GM21367 (cell line): ENCODE measurements around the gene CSTB.

Experiments
- ATAC-seq: cut with Tn5 transposase; IDR thresholded peaks from one replicate; pipeline ENCODE4 v1.9.1; 2021; ENCODE audit not compliant: unreplicated experiment

CSTB gene

DNA sequence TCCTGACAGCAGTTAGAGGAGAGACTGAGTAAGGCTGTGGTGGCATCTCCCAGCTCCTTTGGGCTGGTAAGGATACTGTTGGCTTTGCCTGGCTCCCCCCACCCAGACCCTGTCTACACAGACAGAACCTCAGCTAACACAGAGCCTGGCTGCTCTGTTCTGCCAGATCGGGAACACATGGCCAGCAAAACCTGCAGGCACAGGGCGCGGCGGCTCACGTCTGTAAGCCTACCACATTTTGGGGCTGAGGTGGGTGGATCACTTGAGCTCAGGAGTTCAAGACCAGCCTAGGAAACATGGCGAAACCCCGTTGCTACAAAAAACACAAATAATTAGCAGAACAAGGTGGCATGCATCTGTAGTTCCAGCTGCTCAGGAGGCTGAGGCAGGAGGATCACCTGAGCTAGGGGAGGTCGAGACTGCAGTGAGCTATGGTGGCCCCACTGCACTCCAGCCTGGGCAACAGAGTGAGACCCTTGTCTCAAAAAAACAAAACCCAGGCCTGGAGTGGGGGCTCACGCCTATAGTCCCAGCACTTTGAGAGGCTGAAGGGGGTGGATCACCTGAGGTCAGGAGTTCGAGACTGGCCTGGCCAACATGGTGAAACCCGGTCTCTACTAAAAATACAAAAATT lies 6.7 kb downstream of the CSTB start:
- ATAC-seq, result no peak

DNA sequence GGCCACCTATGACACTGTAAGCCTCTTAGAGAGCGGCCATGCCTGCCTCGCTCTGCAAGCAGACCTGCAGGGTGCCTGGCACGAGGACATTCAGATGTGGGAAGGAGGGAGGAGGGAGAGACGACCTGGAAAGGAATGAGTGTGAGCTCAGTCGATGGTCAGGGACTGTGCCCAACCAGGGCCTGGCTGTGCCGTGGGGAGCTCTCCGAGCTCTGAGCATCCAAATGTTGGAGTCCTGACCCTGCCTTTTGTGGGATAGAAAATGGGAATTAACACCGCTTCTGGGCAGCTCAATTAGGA lies 7.3 kb downstream of the CSTB start:
- no peak for ATAC-seq

DNA sequence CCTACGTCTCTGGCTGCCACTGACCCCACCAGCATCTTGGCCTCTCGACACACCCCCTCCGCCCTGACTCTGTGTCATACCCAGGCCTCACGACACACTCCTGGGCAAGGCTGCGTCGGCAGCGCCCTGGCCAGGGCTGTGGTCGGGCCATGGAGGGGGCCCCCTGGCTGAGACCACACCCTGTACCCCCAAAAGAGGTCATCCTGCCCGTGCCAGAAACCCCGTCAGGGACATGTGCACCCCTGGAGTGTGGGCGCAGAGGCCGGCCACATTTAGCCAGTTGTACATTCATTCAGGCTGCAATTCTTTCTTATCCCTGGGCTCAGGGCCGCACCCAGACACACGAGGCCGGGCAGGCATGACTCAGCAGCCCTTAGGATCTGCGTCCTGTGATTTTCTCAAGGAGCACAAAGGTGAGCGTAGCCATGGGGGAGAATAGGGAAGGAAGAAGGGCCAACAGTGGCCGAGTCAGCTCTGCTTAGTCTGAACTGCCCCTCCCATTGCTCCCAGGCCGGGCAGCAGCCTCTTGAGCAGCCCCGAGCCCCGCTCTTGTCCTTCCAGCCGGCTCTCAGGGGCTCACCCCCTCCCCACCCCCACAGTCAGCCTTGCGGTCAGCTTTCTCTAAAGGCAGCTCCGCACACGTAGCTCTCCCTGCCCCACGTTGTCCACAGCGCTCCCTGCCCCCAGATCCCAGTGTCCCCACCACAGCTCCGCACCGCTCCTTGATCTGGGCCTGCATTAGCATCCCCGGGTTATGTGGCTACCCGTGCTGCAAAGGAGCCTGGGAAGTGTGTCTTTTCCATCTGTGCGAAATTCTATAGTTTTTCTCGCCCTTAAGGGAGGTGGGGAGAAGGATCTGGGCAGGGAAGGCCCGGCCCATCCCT lies 7.9 kb downstream of the CSTB start:
- ATAC-seq, result no peak

GRCh38 chr21:43767498-43767983 lies 8.6 kb downstream of the CSTB start:
- no peak for ATAC-seq

DNA sequence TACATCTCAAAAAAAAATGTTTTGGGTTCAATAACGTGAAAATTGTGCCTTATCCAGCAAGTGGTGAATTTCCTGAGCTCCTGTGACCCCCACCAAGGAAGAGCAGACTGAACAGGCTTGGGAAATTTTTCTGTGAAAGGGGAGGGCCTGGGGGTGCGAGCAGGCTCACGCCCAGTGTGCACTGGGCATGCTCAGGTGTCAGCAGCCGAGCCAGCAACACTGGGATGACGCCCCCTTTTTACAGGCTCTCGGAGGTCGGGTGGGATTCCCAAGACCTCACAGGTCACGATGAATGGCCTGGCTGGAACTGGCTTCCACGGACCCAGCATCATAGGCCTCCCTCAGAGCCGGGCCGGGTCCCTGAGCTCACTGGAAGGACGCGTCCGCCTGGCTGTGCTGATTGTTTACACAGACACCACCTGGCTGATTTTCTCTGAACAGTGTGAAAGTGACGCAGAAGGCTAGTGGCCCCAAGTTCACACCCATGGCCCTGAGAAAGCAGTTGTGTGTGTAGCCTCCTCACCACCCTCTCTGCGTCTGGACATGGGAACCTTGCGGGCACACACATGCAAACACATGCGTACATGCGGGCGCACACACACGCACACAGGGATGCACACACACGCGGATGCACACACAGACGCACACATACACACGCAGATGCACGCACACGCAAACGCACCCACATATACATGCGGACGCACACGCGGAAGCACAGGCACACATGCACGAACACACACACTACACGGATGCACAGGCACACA lies 9.2 kb downstream of the CSTB start:
- ATAC-seq, result no peak

DNA sequence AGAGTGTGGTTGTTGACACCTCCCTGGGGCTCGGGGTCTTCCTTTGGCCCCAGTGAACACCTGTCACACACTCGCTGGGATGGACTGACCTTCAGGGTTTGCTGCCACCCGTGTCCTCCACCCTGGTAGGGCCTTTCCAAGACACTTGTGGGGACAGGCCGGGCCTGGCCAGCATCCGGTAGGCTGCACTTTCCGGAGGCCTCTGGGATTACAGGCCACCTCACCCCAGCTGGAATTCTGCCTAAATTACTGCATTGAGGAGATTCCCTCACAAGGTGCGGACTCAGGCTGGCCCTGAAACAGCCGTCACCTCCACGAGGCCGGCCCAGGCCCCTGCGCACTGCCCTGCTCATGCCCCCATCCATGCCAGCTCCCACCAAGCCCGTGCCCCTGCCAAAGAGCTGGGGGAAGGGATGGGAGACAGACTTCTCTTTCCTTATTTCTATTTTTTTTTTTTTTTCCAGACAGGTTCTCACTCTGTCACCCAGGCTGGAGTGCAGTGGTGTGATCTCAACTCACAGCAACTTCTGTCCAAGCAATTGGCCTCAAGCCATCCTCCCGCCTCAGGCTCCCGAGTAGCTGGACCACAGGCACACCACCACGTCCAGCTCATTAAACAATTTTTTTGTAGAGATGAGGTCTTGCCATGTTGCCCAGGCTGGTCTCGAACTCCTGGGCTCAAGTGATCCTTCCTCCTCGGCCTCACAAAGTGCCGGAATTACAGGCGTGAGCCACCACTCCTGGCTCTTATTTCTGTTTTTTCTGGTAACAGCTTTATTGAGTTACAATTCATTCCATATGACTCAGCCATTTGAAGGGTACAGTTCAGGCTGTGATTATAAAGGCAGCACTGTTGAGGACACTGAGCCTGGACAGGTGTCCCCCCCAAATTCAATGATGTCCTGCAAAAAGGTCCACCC lies 11.3 kb downstream of the CSTB start:
- no peak for ATAC-seq

DNA sequence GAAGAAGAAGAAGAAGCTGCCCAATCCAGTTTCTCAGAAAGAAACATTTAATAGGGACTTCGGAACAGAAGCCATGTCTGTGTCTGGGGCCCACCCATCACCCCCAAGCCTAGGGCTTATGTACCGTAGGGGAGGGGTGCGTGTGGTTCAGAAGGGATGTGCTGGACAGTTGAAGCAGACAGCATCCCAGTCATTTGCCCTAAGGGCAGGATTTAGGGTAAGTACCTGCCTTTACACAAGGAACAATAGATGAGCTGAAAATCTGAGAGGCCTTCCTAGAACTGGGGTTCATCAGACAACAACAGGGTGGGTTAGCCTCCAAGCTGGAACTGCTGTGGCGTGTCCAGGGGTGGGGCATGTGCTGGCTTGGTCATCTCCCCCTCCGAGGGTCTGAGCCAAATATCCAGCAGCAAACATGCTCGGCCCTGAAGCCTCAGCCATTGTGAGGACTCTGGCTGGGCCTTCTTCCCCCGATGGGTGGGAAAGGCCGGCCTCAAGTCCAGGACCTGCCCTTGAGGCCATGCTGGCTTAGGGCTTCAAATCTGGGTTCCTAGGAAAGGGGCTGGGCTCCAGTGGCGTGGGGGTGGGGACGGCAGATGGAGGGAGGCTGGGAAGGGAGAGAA lies 12.1 kb downstream of the CSTB start:
- ATAC-seq, result no peak

DNA sequence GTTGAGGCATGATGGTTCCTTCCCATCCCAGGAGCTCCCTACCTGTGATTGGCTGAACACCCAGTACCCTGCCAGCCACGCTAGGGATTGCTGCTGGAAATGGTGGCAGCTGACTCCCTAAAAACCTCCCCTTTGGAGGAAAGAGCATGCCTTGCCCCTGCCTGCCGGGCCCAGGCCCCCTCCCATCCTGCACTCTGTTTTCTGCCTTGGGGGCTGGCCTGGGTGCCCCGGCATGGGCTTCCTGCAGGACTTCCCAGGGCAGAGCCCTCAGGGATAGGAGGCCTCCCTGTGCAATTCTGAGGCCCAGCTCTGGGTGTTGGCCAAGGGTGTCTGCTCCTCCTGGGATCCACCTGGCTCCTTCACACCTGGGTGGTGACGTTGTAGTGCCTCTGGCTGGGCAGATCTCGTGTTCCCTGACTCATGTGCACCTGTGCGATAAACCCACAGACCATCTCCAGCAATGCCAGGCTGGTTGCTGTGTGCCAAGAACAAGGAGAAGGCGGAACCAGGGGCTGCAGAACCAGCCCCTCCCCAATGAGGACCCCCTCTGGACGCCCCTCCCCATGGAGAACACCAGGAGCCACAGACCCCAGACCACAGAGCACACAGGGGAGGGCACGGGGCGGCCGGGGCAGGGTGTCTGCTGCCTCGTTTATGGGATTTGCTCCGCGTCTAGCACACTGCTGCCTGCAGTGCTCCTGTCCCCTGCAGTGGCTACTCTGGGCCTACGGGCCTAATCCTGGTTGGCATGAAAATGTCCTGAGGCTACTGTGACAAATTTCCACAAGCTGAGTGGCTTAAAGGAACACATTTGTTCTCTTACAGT lies 13.6 kb downstream of the CSTB start:
- ATAC-seq, result no peak

DNA sequence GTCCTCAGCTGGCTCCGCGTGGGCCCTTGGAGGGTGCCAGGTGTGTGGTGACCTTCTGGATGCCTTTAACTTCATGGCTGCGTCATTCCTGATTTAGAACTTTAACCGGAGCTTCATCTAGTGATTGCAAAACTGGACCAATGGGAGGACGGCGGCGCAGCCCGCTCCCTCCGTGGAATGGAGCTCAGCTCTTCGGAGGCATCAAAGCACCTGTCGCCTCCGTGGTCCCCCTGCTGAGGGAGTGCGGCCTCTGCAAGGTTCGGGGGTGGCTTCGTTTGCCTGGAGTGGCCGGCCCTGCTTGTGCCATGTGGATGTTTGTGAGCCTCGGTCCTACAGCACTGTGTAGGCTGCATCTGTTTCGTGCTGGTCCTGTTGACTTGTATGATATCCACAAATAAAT lies 14.2 kb downstream of the CSTB start:
- ATAC-seq, result no peak

- no peak for ATAC-seq
Observed at GRCh38 chr21:43760391-43760958, 15.6 kb downstream of the CSTB start.

- ATAC-seq, result no peak
Observed at GRCh38 chr21:43759651-43760050, 16.5 kb downstream of the CSTB start.

DNA sequence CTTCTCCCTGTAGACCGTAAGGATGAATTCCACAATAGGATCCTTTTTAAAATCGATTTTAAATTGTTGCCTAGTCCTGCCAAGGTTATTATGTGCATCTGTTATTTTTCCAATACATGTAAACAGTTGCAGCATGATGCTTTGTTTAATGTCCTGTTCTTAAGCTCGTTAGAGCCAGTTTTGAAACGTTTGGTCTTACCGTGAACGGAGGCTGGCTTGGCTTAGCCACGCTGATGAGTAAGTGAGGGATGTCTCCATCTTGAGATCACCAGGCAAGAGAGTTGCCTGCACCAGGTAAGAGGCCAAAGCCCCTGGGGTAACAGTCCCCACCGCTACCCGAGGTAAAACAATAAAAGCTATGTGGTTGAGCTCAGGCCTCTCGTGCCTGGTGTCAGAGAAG lies 17.3 kb downstream of the CSTB start:
- no peak for ATAC-seq

DNA sequence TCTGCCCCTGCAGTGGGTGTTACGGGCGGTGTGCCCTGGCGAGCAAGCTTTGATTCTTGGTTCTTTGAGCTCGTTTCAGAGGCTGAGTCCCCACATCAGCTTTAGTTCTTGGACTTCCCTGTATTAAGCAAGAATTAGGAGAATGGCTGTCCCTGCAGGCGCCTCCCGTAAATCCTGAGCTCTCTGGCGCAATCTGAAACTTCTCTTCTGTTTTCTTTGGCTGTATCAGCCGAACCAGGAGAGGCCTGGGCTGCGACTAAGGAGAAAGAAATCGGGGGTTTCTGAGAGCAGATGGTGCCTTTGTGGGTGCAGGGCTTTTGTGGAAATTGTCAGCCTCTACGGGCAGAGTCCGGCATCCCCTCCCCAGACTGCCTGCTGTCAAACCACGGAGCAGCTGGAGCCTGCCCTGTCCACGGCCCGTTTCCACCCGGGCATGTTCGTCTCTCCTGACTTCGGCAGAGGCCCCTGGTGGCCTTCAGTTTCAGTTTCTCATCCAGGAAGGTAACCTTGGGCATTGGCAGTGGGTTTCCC lies 17.9 kb downstream of the CSTB start:
- ATAC-seq, result no peak

- ATAC-seq, result no peak
Observed at GRCh38 chr21:43757601-43758000, 18.5 kb downstream of the CSTB start.

DNA sequence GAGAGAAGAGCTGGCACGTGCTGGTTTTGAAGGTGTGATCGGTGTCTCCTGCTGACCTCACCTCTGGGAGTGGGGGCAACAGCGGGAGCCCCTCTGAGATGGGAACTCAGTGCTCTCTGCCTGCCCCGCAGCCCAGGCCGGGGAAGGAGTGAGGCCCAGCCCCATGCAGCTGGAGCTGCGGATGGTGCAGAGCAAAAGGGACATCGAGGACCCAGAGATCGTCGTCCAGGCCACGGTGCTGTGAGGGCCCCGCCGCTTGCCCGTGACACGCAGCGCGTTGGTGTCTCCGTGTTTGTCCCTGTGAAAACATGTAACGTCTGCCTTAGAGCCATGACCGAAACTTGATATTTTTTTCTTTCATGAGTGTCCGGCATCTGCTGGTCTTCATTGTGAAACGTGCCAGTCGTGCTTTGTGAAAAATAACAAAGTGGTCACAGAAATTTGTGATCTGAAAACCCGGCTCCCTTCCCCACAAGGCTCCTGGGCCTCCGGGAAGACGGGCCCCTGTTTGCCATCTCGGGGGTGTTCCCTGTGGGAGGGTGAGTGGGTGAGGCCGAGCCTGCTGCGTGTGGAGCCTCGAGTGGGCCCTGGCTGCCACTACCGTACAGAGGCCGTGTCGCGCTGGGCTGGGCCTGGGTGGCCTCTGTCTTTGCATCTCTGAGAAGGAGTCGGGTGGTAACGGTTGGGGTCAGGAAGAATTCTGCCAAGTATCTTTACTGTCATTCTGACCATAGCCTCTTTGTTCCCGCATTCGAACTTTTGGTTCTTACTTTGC lies 20.1 kb downstream of the CSTB start:
- ATAC-seq, result no peak

GRCh38 chr21:43754948-43755781 lies 20.9 kb downstream of the CSTB start:
- ATAC-seq, result no peak

GRCh38 chr21:43753439-43753799 lies 22.7 kb downstream of the CSTB start:
- ATAC-seq, result no peak
